CD4-positive, alpha-beta memory T cell (primary cell): ENCODE measurements around the gene C10orf90. TPM values are rescaled to one million over a fixed set of nuclear protein-coding genes. Genes with fewer than 3 reads are reported as not detected.

Source experiments
- CTCF ChIA-PET: fragments of 350-600 bp; sonication (Branson Sonifier 250); formaldehyde crosslinking; loops from one replicate; lab custom pipeline; 2021; ENCODE audit warnings: inconsistent platforms; ENCODE audit not compliant: partially characterized antibody; lab: Charles Lee
- POLR2A ChIA-PET: fragments of 350-600 bp; sonication (Branson Sonifier 250); formaldehyde crosslinking; loops from one replicate; lab custom pipeline; 2021; ENCODE audit not compliant: partially characterized antibody; lab: Charles Lee
- DNase-seq, 5 donors: peaks; one replicate each; pipeline versions ENCODE4 v3.0.0 to v3.0.0-alpha.2; 2020 to 2022; ENCODE audit warnings: mixed read lengths in 1 of 5
- H3K27ac ChIP-seq: one replicate; pipeline ENCODE4 v1.7.0; 2013; ENCODE audit warnings: low read depth, low read length
- H3K27me3 ChIP-seq: 2 replicates; pipeline ENCODE4 v1.7.0; 2013; ENCODE audit warnings: mild to moderate bottlenecking, low read length, moderate library complexity; ENCODE audit not compliant: insufficient read depth
- H3K36me3 ChIP-seq: 2 replicates; pipeline ENCODE4 v1.7.0; 2013; ENCODE audit warnings: mild to moderate bottlenecking, low read length, moderate library complexity; ENCODE audit not compliant: insufficient read depth
- H3K4me1 ChIP-seq: 2 replicates; pipeline ENCODE4 v1.7.0; 2013; ENCODE audit warnings: mild to moderate bottlenecking, low read length, moderate library complexity; ENCODE audit not compliant: insufficient read depth
- H3K4me3 ChIP-seq, 2 donors: one replicate each; pipeline ENCODE4 v1.7.0; 2013; ENCODE audit warnings: low read length in 2 of 2, mild to moderate bottlenecking in 1 of 2
- H3K9me3 ChIP-seq, 2 donors: one replicate each; pipeline ENCODE4 v1.7.0; 2013; ENCODE audit warnings: low read length in 2 of 2, control low read depth in 1 of 2; ENCODE audit not compliant: control insufficient read depth in 1 of 2
- H3K27ac Mint-ChIP-seq, 7 donors: one replicate each; pipeline ENCODE4 v1.8.0; 2020 to 2021; ENCODE audit warnings: mixed read lengths in 7 of 7, mild to moderate bottlenecking in 6 of 7, inconsistent platforms in 3 of 7, moderate library complexity in 3 of 7
- H3K27me3 Mint-ChIP-seq, 2 donors: one replicate each; pipeline ENCODE4 v1.8.0; 2020 to 2021; ENCODE audit warnings: mixed read lengths in 2 of 2
- H3K36me3 Mint-ChIP-seq, 2 donors: one replicate each; pipeline ENCODE4 v1.8.0; 2020 to 2021; ENCODE audit warnings: mixed read lengths in 2 of 2, inconsistent platforms in 1 of 2, mild to moderate bottlenecking in 1 of 2
- H3K4me1 Mint-ChIP-seq, 4 donors: one replicate each; pipeline ENCODE4 v1.8.0; 2020 to 2021; ENCODE audit warnings: mixed read lengths in 4 of 4, mild to moderate bottlenecking in 1 of 4
- H3K4me3 Mint-ChIP-seq, 8 donors: one replicate each; pipeline ENCODE4 v1.8.0; 2020 to 2021; ENCODE audit warnings: mixed read lengths in 8 of 8, mild to moderate bottlenecking in 7 of 8, moderate library complexity in 6 of 8, inconsistent platforms in 3 of 8
- H3K9me3 Mint-ChIP-seq, 8 donors: one replicate each; pipeline ENCODE4 v1.8.0; 2020 to 2021; ENCODE audit warnings: mixed read lengths in 8 of 8, mild to moderate bottlenecking in 5 of 8, inconsistent platforms in 3 of 8, moderate library complexity in 1 of 8
- intact Hi-C: fragments of 100-400 bp; cut with micrococcal nuclease; formaldehyde crosslinking; loops from one replicate; pipeline ENCODE4 v1.15.1; 2023
- polyA plus RNA-seq, 2 donors: library from polyadenylated mRNA; unstranded; fragments of 300-500 nt; fragmentation: Illumina TruSeq; gene quantifications; one replicate each; pipeline ENCODE4 v1.2.3, GENCODE V29; 2021
- total RNA-seq, 2 experiments: library from RNA; stranded (reverse); gene quantifications; one replicate each; pipeline ENCODE4 v1.2.3, GENCODE V29; 2021

The C10orf90 gene
- total and polyA plus RNA-seq, 4 experiments from 2014 or later, result not detected

DNA sequence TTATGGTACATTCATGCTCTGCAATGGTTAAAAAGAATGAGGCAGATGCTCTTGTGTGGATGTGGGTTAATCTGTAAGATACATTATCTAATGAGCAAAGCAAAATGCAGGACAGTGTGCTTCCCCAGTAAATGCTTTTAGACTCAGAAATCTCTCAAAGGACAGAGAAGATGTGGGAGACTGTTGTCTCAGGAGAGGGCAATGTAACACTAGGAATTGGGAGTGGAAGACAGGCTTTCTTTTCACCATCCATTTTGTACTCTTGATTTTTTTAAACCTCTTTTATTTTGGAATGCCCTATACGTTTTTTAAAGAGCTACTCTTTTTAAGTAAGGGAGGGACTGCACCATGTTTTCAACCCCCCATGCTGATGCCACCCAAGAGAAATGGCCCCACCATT, 204.7 kb downstream of the C10orf90 start:
- Histone ChIP-seq H3K27ac (no peak overlapping the region), H3K4me3 (no peak overlapping the region), H3K36me3 (no peaks in the 10 kb centered on the region), H3K9me3 (no peaks in the 10 kb centered on the region), H3K4me1 (peaks cover 25% of the 10 kb centered on the region), H3K27me3 (no peaks in the 10 kb centered on the region)
- H3K27ac Mint-ChIP-seq, result no peak overlapping the region
- DNase-seq, result no peak
- intact Hi-C loops, result no loop called here
- H3K9me3 Mint-ChIP-seq, result peaks cover 0 to 3% (median 1%) of the 10 kb centered on the region in 8 donors
- peaks cover 0 to 27% (median 12%) of the 10 kb centered on the region in 4 donors for H3K4me1 Mint-ChIP-seq
- ChIA-PET CTCF (no interaction called here), POLR2A (no interaction called here)
- H3K4me3 Mint-ChIP-seq, result no peak overlapping the region
- H3K36me3 Mint-ChIP-seq, result no peaks in the 10 kb centered on the region
- peaks cover 0 to 3% of the 10 kb centered on the region in 2 donors for H3K27me3 Mint-ChIP-seq

DNA sequence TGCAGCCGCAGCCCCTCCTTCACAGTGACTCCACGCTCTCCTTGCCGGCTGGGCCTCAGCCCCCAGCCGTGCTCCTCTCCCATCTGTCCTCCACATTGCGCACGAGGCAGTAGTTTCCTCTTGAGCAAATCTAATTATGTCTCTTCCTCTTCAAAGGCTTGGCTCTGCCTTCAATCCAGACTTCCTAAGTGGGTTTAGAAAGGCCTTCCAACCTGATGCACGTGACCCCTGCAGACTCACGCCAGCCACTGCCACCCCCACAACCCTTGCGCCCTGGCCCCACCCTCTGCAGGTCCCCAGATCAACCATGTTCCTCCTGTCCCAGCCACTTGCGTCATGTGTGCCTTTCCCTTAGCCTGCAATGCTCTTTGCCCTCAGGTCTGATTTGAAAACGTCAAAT, 207.2 kb downstream of the C10orf90 start:
- H3K27me3 ChIP-seq, result no peaks in the 10 kb centered on the region
- Mint-ChIP-seq H3K27ac (no peak overlapping the region), H3K9me3 (peaks cover 0 to 5% (median under 1%) of the 10 kb centered on the region in 8 donors), H3K4me1 (peaks cover 0 to 7% (median under 1%) of the 10 kb centered on the region in 4 donors), H3K4me3 (no peak overlapping the region), H3K27me3 (peaks cover 0 to 1% of the 10 kb centered on the region in 2 donors), H3K36me3 (no peaks in the 10 kb centered on the region)
- intact Hi-C loops, result no loop called here
- no peaks in the 10 kb centered on the region for H3K36me3 ChIP-seq
- CTCF ChIA-PET, result no interaction called here
- no peak overlapping the region for H3K27ac ChIP-seq
- H3K9me3 ChIP-seq, result no peaks in the 10 kb centered on the region
- POLR2A ChIA-PET, result no interaction called here
- H3K4me3 ChIP-seq, result no peak overlapping the region
- H3K4me1 ChIP-seq, result peaks cover 6% of the 10 kb centered on the region
- no peak for DNase-seq

DNA sequence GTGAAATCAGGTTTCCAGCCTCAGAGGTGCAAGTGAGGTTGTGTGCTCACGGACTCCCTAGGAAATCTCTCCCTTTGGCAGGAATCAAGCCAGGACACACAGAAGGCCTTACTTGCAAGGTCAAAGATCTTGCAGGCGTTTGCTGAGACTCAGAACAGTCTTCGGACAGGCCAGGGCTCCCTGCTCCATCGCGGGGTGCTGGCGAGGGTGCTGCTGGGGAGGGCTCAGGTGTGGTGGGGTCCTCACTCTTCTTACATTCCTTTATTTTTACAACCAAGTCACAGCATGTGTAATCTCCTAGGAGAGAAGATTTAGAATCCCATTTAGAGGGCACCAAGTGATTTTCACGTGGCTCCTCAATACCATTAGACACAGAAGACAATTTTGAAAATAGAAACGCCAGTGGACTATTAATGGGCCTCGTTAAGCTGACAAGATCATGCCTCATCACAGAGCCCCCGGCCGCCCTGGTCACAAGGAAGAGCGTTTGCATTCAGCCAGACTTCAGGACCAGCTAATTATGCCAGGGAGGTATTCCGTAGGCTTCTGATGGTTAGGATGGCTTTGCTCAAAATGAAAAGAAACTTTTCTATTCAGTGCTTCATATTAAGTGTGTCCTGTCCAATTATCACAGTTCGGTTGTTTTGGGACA, 209.1 kb downstream of the C10orf90 start:
- no peaks in the 10 kb centered on the region for H3K36me3 Mint-ChIP-seq
- H3K4me3 Mint-ChIP-seq, result no peak overlapping the region
- ChIA-PET CTCF (no interaction called here), POLR2A (no interaction called here)
- Histone ChIP-seq H3K27ac (no peak overlapping the region), H3K36me3 (no peaks in the 10 kb centered on the region), H3K9me3 (no peaks in the 10 kb centered on the region), H3K27me3 (no peaks in the 10 kb centered on the region), H3K4me1 (no peaks in the 10 kb centered on the region), H3K4me3 (no peak overlapping the region)
- peaks cover 0 to 1% of the 10 kb centered on the region in 2 donors for H3K27me3 Mint-ChIP-seq
- intact Hi-C loops, result no loop called here
- no peak overlapping the region for H3K27ac Mint-ChIP-seq
- H3K4me1 Mint-ChIP-seq, result peaks cover 0 to 4% (median 0%) of the 10 kb centered on the region in 4 donors
- H3K9me3 Mint-ChIP-seq, result peaks cover 0 to 5% (median under 1%) of the 10 kb centered on the region in 8 donors
- DNase-seq, result no peak

DNA sequence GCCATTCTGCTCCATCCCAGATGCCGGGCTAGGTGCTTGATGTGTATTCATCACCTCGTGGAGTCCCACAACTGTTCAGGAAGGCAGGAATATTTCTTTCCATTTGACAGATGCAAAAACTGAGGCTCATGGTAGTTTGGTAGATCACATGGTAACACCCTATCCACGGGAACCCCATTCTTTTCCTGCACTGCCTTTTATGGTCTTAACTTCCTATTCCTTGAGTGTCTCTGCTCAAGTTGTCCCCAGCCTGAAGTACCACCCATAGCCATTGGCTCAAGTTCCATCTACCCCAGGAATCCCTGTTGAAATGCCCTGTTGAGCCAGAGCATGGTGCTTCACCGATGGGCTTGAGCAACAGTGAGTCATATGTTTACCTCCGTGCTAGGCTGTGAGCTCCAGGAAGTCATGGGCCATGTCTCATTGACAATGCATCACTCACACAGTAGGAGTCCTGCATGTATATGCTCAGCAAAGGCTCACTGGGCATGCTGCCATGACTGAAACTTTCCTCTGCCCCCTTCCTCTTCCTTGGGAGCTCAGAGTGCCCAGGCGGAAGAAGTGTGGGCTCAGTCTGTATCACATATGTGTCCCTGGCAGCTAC, 210.5 kb downstream of the C10orf90 start:
- intact Hi-C loops, result no loop called here
- H3K4me3 ChIP-seq, result no peak overlapping the region
- peaks cover 0 to 5% (median under 1%) of the 10 kb centered on the region in 8 donors for H3K9me3 Mint-ChIP-seq
- DNase-seq, result no peak
- ChIA-PET POLR2A (no interaction called here), CTCF (no interaction called here)
- H3K4me1 ChIP-seq, result no peaks in the 10 kb centered on the region
- no peaks in the 10 kb centered on the region for H3K36me3 Mint-ChIP-seq
- H3K9me3 ChIP-seq, result no peaks in the 10 kb centered on the region
- H3K4me1 Mint-ChIP-seq, result peaks cover 0 to 4% (median 0%) of the 10 kb centered on the region in 4 donors
- H3K27ac Mint-ChIP-seq, result no peak overlapping the region
- no peak overlapping the region for H3K27ac ChIP-seq
- H3K4me3 Mint-ChIP-seq, result peak overlapping the region in 1 of 8 donors; percentile 45
- no peaks in the 10 kb centered on the region for H3K36me3 ChIP-seq
- H3K27me3 ChIP-seq, result no peaks in the 10 kb centered on the region
- H3K27me3 Mint-ChIP-seq, result peaks cover 0 to 1% of the 10 kb centered on the region in 2 donors

- no peaks in the 10 kb centered on the region for H3K9me3 ChIP-seq
- no peak for DNase-seq
- H3K4me1 ChIP-seq, result no peaks in the 10 kb centered on the region
- H3K27ac ChIP-seq, result no peak overlapping the region
- peaks cover 0 to 1% of the 10 kb centered on the region in 2 donors for H3K27me3 Mint-ChIP-seq
- no peak overlapping the region for H3K4me3 ChIP-seq
- H3K9me3 Mint-ChIP-seq, result peaks cover 0 to 5% (median under 1%) of the 10 kb centered on the region in 8 donors
- POLR2A ChIA-PET, result no interaction called here
- H3K27me3 ChIP-seq, result no peaks in the 10 kb centered on the region
- no peak overlapping the region for H3K27ac Mint-ChIP-seq
- peaks cover 0 to 4% (median 0%) of the 10 kb centered on the region in 4 donors for H3K4me1 Mint-ChIP-seq
- CTCF ChIA-PET, result no interaction called here
- intact Hi-C loops, result no loop called here
- no peaks in the 10 kb centered on the region for H3K36me3 ChIP-seq
- no peaks in the 10 kb centered on the region for H3K36me3 Mint-ChIP-seq
- H3K4me3 Mint-ChIP-seq, result no peak overlapping the region
Measured at GRCh38 chr10:126459032-126459831, 211.3 kb downstream of the C10orf90 start.

DNA sequence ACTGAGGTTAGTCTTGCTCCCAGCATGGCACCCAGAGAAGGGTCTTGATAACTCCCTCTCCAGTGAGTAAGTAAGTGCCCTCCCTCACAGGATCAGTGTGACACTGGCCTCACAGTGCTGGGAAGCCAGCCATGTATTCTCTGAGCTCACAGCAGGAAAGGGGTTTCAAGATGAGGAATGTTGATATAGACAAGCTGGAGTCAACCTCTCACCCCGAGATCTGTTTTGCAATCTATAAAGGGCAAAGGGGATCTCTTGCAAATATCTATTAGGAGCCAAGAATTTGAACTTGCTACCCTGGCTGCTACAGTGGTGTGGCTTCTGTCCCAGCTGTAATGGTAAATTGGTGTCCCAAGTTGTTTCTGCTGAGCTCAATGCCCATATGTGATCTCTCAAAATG, 212.0 kb downstream of the C10orf90 start:
- Mint-ChIP-seq H3K27ac (no peak overlapping the region), H3K36me3 (no peaks in the 10 kb centered on the region)

GRCh38 chr10:126456632-126457031, 213.9 kb downstream of the C10orf90 start:
- POLR2A ChIA-PET, result no interaction called here
- H3K36me3 ChIP-seq, result no peaks in the 10 kb centered on the region
- CTCF ChIA-PET, result no interaction called here
- peaks cover 0 to 1% of the 10 kb centered on the region in 2 donors for H3K27me3 Mint-ChIP-seq
- H3K4me3 ChIP-seq, result no peak overlapping the region
- no peaks in the 10 kb centered on the region for H3K9me3 ChIP-seq
- no peaks in the 10 kb centered on the region for H3K27me3 ChIP-seq
- peaks cover 0 to 4% (median 0%) of the 10 kb centered on the region in 4 donors for H3K4me1 Mint-ChIP-seq
- intact Hi-C loops, result no loop called here
- no peak overlapping the region for H3K27ac ChIP-seq
- H3K27ac Mint-ChIP-seq, result no peak overlapping the region
- no peak overlapping the region for H3K4me3 Mint-ChIP-seq
- no peak for DNase-seq
- no peaks in the 10 kb centered on the region for H3K4me1 ChIP-seq
- peaks cover 0 to 5% (median 0%) of the 10 kb centered on the region in 8 donors for H3K9me3 Mint-ChIP-seq
- no peaks in the 10 kb centered on the region for H3K36me3 Mint-ChIP-seq

More for the DNA sequence above, 212.0 kb downstream of the C10orf90 start:
- Mint-ChIP-seq H3K27me3 (peaks cover 0 to 1% of the 10 kb centered on the region in 2 donors), H3K4me1 (peaks cover 0 to 4% (median 0%) of the 10 kb centered on the region in 4 donors), H3K9me3 (peaks cover 0 to 5% (median under 1%) of the 10 kb centered on the region in 8 donors), H3K4me3 (no peak overlapping the region)
- DNase-seq, result no peak
- ChIA-PET POLR2A (no interaction called here), CTCF (no interaction called here)
- H3K27me3 ChIP-seq, result no peaks in the 10 kb centered on the region
- no peak overlapping the region for H3K27ac ChIP-seq
- H3K36me3 ChIP-seq, result no peaks in the 10 kb centered on the region
- H3K4me3 ChIP-seq, result no peak overlapping the region
- intact Hi-C loops, result no loop called here
- H3K4me1 ChIP-seq, result no peaks in the 10 kb centered on the region
- no peaks in the 10 kb centered on the region for H3K9me3 ChIP-seq
